Heart left ventricle (tissue), 16 donors: ENCODE data around the gene RABGAP1. TPM values are rescaled to one million over a fixed set of nuclear protein-coding genes. Genes with fewer than 3 reads are reported as not detected.
A peak's percentile ranks its signal among the peaks of the same experiment; 100 is the strongest.
"Not testable (repeated sequence)": the region's sequence is repeated elsewhere in the genome, so short reads cannot be mapped to it uniquely, and the experiment has no call there.

Experiments used
- ATAC-seq, 4 donors: fragments of 200-7000 bp; cut with Tn5 transposase; one replicate each; pipeline ENCODE4 v1.9.1; 2020 to 2022; ENCODE audit warnings: moderate library complexity in 4 of 4, mild to moderate bottlenecking in 3 of 4, moderate number of reproducible peaks in 1 of 4
- DNase-seq, 5 donors: peaks; one replicate each; pipeline ENCODE4 v3.0.0-alpha.2; 2020
- H3K27ac ChIP-seq, 12 donors: fragments of 200-600 bp; sonication (generic) in 4 of 12; one replicate each; pipeline versions ENCODE4 v1.5.0 to v1.8.0; 2016 to 2022; ENCODE audit warnings: mild to moderate bottlenecking in 2 of 12
- H3K27me3 ChIP-seq, 9 donors: fragments of 200-600 bp; sonication (generic) in 2 of 9; one replicate each; pipeline versions ENCODE4 v1.5.1 to v1.8.0; 2016 to 2022; ENCODE audit warnings: mild to moderate bottlenecking in 3 of 9
- H3K36me3 ChIP-seq, 9 donors: fragments of 200-600 bp; sonication (generic) in 2 of 9; one replicate each; pipeline versions ENCODE4 v1.5.0 to v1.8.0; 2018 to 2022; ENCODE audit warnings: mild to moderate bottlenecking in 2 of 9
- H3K4me1 ChIP-seq, 12 donors: fragments of 200-600 bp; sonication (generic) in 4 of 12; one replicate each; pipeline versions ENCODE4 v1.5.0 to v1.8.0; 2016 to 2022; ENCODE audit warnings: mild to moderate bottlenecking in 3 of 12
- H3K4me3 ChIP-seq, 12 donors: fragments of 200-600 bp; sonication (generic) in 4 of 12; one replicate each; pipeline versions ENCODE4 v1.5.0 to v1.8.0; 2017 to 2022; ENCODE audit warnings: mild to moderate bottlenecking in 9 of 12, moderate library complexity in 4 of 12
- H3K9me3 ChIP-seq, 12 donors: fragments of 200-600 bp; sonication (generic) in 4 of 12; one replicate each; pipeline versions ENCODE4 v1.5.0 to v1.8.0; 2016 to 2022; ENCODE audit warnings: mild to moderate bottlenecking in 1 of 12
- CTCF ChIP-seq, 12 donors: fragments of 200-600 bp; sonication (generic) in 4 of 12; IDR thresholded peaks; one replicate each; pipeline versions ENCODE4 v1.5.0 to v1.8.0; 2018 to 2022; ENCODE audit warnings: antibody characterized with exemption in 12 of 12, mild to moderate bottlenecking in 5 of 12
- POLR2A ChIP-seq, 2 donors: fragments of 450-650 bp; IDR thresholded peaks; one replicate each; pipeline ENCODE4 v1.6.1; 2017; ENCODE audit warnings: antibody characterized with exemption in 2 of 2, mild to moderate bottlenecking in 2 of 2, moderate library complexity in 2 of 2
- WGBS, 4 donors: extraction: QIAGEN DNeasy Blood & Tissue Kit in 2 of 4; methylation state at CpG; one replicate each; pipeline versions ENCODE4 v1.1.5 to v1.1.7; 2013 to 2018; 5-methylcytosine and 5-hydroxymethylcytosine counted together
- intact Hi-C, 10 donors: fragments of 100-400 bp; cut with DNase I; formaldehyde crosslinking; loops; one replicate each; pipeline versions ENCODE4 v1.11.1 to v1.14.2; 2022
- polyA plus RNA-seq, 2 donors: library from polyadenylated mRNA; stranded (reverse); fragments of 200-250 nt; gene quantifications; one replicate each; pipeline ENCODE4 v1.2.3, GENCODE V29; 2013
- total RNA-seq, 9 donors: library from RNA; depleted of rRNA in 2 of 9; stranded (reverse); fragments of >200 nt in 2 of 9; fragmentation: NEBNext Ultra II Directional in 3 of 9; extraction: Animal tissue kit (Norgen Biotek cat#: 25700) in 3 of 9; gene quantifications; one replicate each; pipeline versions ENCODE4 v1.1.0 to v1.2.4, GENCODE V29; 2016 to 2023
- donor health status: ischemic (EF 13 %, LVEDD 7.1; RV severe dilation, severe dysfunction).
- donor health status: healthy with polysubstance abuse.
- donor health status: DM: no; HTN: yes; CAD: no.
- donor health status: DM: no; HTN: no; CAD: no.
- donor health status: ischemic (EF 25% LVEDD 6.9; RV normal size, moderate dysfunction).
- donor health status: ischemic (EF 25% LVEDD 5.7; RV mildly dilated, moderate dysfunction).
- donor health status: healthy.
- donor health status: DM: yes; HTN: yes; CAD: no.
- donor health status: ischemic (EF 35%, LVEDD 5.7; RV mildly dilated, moderate dysfunction).
- donor health status: nonischemic (EF 11% LVEDD 7.7; RV severe dilation, severe dysfunction).
- donor health status: DM: yes; HTN: yes; CAD: no.
- donor health status: PGD.
- donor health status: ischemic (EF 29% LVEDD 5.4; RV normal size, mild dysfunction).
- donor health status: nonischemic (EF 23%, LVEDD 6.1; RV moderate dilation, normal function).

The RABGAP1 gene
- total and polyA plus RNA-seq, 11 donors = 11.8 to 62.2 (median 43.3) TPM

GRCh38 chr9:122904466-122904822, 36.4 kb upstream of the RABGAP1 start:
- TF ChIP-seq POLR2A (IDR thresholded peaks at IDR 0.05) (no peak), CTCF (IDR thresholded peaks at IDR 0.05) (no peak)
- H3K27ac ChIP-seq = peak overlapping the region; percentile 87 to 98 (median 96)
- H3K9me3 ChIP-seq = no peaks in the 10 kb centered on the region
- H3K4me1 ChIP-seq = peaks cover 3 to 50% (median 34%) of the 10 kb centered on the region in 12 donors
- H3K4me3 ChIP-seq = peak overlapping the region; percentile 75 to 93 (median 86)
- H3K27me3 ChIP-seq = no peaks in the 10 kb centered on the region
- intact Hi-C loops = loop anchor here in 2 of 10 donors (2.0 to 10.0 kb wide), 3 partner anchors 36 to 360 kb away; partner anchors contain the start of genes RABGAP1 (in 1 of the 2) and STRBP (in 1 of the 2)
- peak; percentile 22 to 57 (median 35) for DNase-seq
- H3K36me3 ChIP-seq = peaks cover 0 to 19% (median 8%) of the 10 kb centered on the region in 9 donors
- peak in 3 of 4 donors; percentile 31 to 52 (median 42) for ATAC-seq
- 0 to 2% (median 1%) methylated on average over 8 of the region's 8 CpGs for WGBS, 4 donors

- Histone ChIP-seq H3K27me3 (no peaks in the 10 kb centered on the region), H3K36me3 (peaks cover 0 to 25% (median 14%) of the 10 kb centered on the region in 9 donors), H3K4me3 (peak within 1 kb of the TSS; percentile 75 to 93 (median 86)), H3K27ac (peak within 1 kb of the TSS; percentile 87 to 98 (median 96)), H3K9me3 (no peaks in the 10 kb centered on the region), H3K4me1 (peaks cover 3 to 44% (median 29%) of the 10 kb centered on the region in 12 donors)
- TF ChIP-seq CTCF (IDR thresholded peaks at IDR 0.05) (peak in 1 of 12 donors; percentile 8), POLR2A (IDR thresholded peaks at IDR 0.05) (peak; percentile 90 to 98)
- intact Hi-C loops = loop anchor here in 4 of 10 donors (1.0 to 10.0 kb wide), 7 partner anchors 8 to 360 kb away; partner anchors contain the start of genes RABGAP1 (in 2 of the 4), STRBP (in 1 of the 4) and ZBTB6 (in 1 of the 4)
- DNase-seq (peak; percentile 97 to 99 (median 99)), ATAC-seq (peak; percentile 98 to 99 (median 99))
- 0% methylated on average over 28 to 77 of the region's 77 CpGs for WGBS, 4 donors
Observed at GRCh38 chr9:122904823-122905710, 35.8 kb upstream of the RABGAP1 start, which contains the start of gene RC3H2. Gene RC3H2, minus strand, starts transcription at chr9:122905359. Its CDS starts 7,850 bp downstream, at chr9:122897509.

GRCh38 chr9:122906122-122906521, 34.7 kb upstream of the RABGAP1 start:
- intact Hi-C loops = loop anchor here in 3 of 10 donors (5.0 to 10.0 kb wide), 5 partner anchors 36 to 359 kb away; partner anchors contain the start of genes RABGAP1 (in 1 of the 3) and STRBP (in 1 of the 3)

GRCh38 chr9:122912671-122912963, 28.2 kb upstream of the RABGAP1 start:
- peak overlapping the region; percentile 49 to 94 (median 84) for H3K4me3 ChIP-seq
- DNase-seq (no peak), ATAC-seq (no peak)
- TF ChIP-seq CTCF (IDR thresholded peaks at IDR 0.05) = no peak
- TF ChIP-seq POLR2A (IDR thresholded peaks at IDR 0.05) = no peak
- intact Hi-C loops = loop anchor here in 2 of 10 donors (5.0 to 10.0 kb wide), 2 partner anchors 35 to 818 kb away; partner anchors contain the start of gene TTLL11 (in 1 of the 2)
- no peaks in the 10 kb centered on the region for H3K9me3 ChIP-seq
- H3K27me3 ChIP-seq = no peaks in the 10 kb centered on the region
- H3K4me1 ChIP-seq = peaks cover 0 to 16% (median 8%) of the 10 kb centered on the region in 12 donors
- 3 to 6% (median 5%) methylated on average over 9 of the region's 9 CpGs for WGBS, 4 donors
- peak overlapping the region in 11 of 12 donors; percentile 75 to 94 (median 80) for H3K27ac ChIP-seq
- H3K36me3 ChIP-seq = peaks cover 3 to 46% (median 29%) of the 10 kb centered on the region in 9 donors

More at GRCh38 chr9:122906122-122906521, 34.7 kb upstream of the RABGAP1 start:
- H3K27me3 ChIP-seq, H3K9me3 ChIP-seq, H3K4me3 ChIP-seq, ATAC-seq: not testable (repeated sequence)
- 92 to 96% (median 95%) methylated on average over 16 of the region's 16 CpGs for WGBS, 4 donors
- Histone ChIP-seq H3K27ac (peak overlapping the region in 1 of 12 donors; percentile 96), H3K4me1 (peaks cover under 1 to 35% (median 23%) of the 10 kb centered on the region in 12 donors), H3K36me3 (peaks cover 3 to 35% (median 24%) of the 10 kb centered on the region in 9 donors)
- peak in 1 of 5 donors; percentile 48 for DNase-seq
